ENCODE measurements around the gene CDKL1. TPM values are rescaled to one million over a fixed set of nuclear protein-coding genes. Genes with fewer than 3 reads are reported as not detected.
A peak's percentile ranks its signal among the peaks of the same experiment; 100 is the strongest.

The CDKL1 gene
- total RNA-seq (2021) (2.0 to 3.6 TPM (median 2.0 TPM) in 3 replicates), Bru-seq, nascent RNA (percentile 40 among the genes with signal in this experiment)
- long read RNA-seq, experiment 1, partial matches to known transcripts, result 0 of 5 reads
- long read RNA-seq, experiment 1, other reads (novel, unspliced or antisense), result 5 of 5 reads
- long read RNA-seq, experiment 2, partial matches to known transcripts, result 0 of 1 reads
- long read RNA-seq, experiment 2, other reads (novel, unspliced or antisense), result 1 of 1 reads
- long read RNA-seq, experiment 3, result 0 reads

- Mint-ChIP-seq H3K4me1 (peaks cover 26% of the 10 kb centered on the region), H3K36me3 (no peaks in the 10 kb centered on the region), H3K27ac (no peak within 1 kb of the TSS), H3K4me3 (peak within 1 kb of the TSS; percentile 81), H3K27me3 (ENCODE audit: low read depth) (peaks cover 32% of the 10 kb centered on the region), H3K9me3 (no peaks in the 10 kb centered on the region)
- ChIA-PET CTCF (interaction anchor here (0.6 to 2.0 kb wide), 6 partner anchors 14 to 284 kb away, joined by 3 to 7 read pairs (median 4); partner anchors contain the start of gene MAP4K5), POLR2A (interaction anchor here (0.5 to 0.6 kb wide), 2 partner anchors 12 to 23 kb away, joined by 3 to 10 read pairs; no protein-coding TSS in a partner anchor)
- DNase-seq (ENCODE audit: low spot score) (peak; percentile 76), ATAC-seq (peak; percentile 76)
- TF ChIP-seq TEAD4 (CRISPR knock-in tag; IDR thresholded peaks at IDR 0.05) (0 out of 2 replicates have a peak, but pooled peaks have one; percentile 64), ZNF138 (CRISPR knock-in tag; conservative IDR thresholded peaks at IDR 0.05) (no peak), ETV6 (CRISPR knock-in tag; IDR thresholded peaks at IDR 0.05) (peak; percentile 17; the same call in 1 of the 2 replicates), RELA (CRISPR knock-in tag; IDR thresholded peaks at IDR 0.05; ENCODE audit: borderline replicate concordance) (peak; percentile 93), CDX4 (CRISPR knock-in tag; IDR thresholded peaks at IDR 0.05; ENCODE audit: borderline replicate concordance) (no peak), ZNF263 (CRISPR knock-in tag; IDR thresholded peaks at IDR 0.05; ENCODE audit: low read depth) (peak; percentile 33; the same call in 1 of the 2 replicates), ZNF232 (CRISPR knock-in tag; IDR thresholded peaks at IDR 0.05) (no peak), ZNF281 (CRISPR knock-in tag; IDR thresholded peaks at IDR 0.05) (no peak), AR (CRISPR knock-in tag; IDR thresholded peaks at IDR 0.05) (no peak), ZNF416 (CRISPR knock-in tag; IDR thresholded peaks at IDR 0.05) (0 out of 2 replicates have a peak, but pooled peaks have one; percentile 40), ERG (CRISPR knock-in tag; IDR thresholded peaks at IDR 0.05) (no peak), SMAD3 (CRISPR knock-in tag; IDR thresholded peaks at IDR 0.05; ENCODE audit: borderline replicate concordance) (no peak), PRRX2 (CRISPR knock-in tag; IDR thresholded peaks at IDR 0.05) (no peak), NFYB (CRISPR knock-in tag; conservative IDR thresholded peaks at IDR 0.05; ENCODE audit: low read depth) (peak; percentile 35; the same call in 1 of the 2 replicates), JAZF1 (CRISPR knock-in tag; IDR thresholded peaks at IDR 0.05) (no peak), ZNF423 (CRISPR knock-in tag; IDR thresholded peaks at IDR 0.05) (no peak), CTCF (IDR thresholded peaks at IDR 0.05) (no peak), FOXP1 (CRISPR knock-in tag; IDR thresholded peaks at IDR 0.05; ENCODE audit: borderline replicate concordance) (peak; percentile 89)
- TF ChIP-seq, protein P1, sequence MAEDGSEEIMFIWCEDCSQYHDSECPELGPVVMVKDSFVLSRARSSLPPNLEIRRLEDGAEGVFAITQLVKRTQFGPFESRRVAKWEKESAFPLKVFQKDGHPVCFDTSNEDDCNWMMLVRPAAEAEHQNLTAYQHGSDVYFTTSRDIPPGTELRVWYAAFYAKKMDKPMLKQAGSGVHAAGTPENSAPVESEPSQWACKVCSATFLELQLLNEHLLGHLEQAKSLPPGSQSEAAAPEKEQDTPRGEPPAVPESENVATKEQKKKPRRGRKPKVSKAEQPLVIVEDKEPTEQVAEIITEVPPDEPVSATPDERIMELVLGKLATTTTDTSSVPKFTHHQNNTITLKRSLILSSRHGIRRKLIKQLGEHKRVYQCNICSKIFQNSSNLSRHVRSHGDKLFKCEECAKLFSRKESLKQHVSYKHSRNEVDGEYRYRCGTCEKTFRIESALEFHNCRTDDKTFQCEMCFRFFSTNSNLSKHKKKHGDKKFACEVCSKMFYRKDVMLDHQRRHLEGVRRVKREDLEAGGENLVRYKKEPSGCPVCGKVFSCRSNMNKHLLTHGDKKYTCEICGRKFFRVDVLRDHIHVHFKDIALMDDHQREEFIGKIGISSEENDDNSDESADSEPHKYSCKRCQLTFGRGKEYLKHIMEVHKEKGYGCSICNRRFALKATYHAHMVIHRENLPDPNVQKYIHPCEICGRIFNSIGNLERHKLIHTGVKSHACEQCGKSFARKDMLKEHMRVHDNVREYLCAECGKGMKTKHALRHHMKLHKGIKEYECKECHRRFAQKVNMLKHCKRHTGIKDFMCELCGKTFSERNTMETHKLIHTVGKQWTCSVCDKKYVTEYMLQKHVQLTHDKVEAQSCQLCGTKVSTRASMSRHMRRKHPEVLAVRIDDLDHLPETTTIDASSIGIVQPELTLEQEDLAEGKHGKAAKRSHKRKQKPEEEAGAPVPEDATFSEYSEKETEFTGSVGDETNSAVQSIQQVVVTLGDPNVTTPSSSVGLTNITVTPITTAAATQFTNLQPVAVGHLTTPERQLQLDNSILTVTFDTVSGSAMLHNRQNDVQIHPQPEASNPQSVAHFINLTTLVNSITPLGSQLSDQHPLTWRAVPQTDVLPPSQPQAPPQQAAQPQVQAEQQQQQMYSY (CRISPR knock-in tag; IDR thresholded peaks at IDR 0.05), result no peak
- TF ChIP-seq, protein P2, sequence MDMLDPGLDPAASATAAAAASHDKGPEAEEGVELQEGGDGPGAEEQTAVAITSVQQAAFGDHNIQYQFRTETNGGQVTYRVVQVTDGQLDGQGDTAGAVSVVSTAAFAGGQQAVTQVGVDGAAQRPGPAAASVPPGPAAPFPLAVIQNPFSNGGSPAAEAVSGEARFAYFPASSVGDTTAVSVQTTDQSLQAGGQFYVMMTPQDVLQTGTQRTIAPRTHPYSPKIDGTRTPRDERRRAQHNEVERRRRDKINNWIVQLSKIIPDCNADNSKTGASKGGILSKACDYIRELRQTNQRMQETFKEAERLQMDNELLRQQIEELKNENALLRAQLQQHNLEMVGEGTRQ (CRISPR knock-in tag; IDR thresholded peaks at IDR 0.05), result peak; percentile 71
- TF ChIP-seq, protein P3, sequence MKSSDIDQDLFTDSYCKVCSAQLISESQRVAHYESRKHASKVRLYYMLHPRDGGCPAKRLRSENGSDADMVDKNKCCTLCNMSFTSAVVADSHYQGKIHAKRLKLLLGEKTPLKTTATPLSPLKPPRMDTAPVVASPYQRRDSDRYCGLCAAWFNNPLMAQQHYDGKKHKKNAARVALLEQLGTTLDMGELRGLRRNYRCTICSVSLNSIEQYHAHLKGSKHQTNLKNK (CRISPR knock-in tag; IDR thresholded peaks at IDR 0.05), result no peak
Observed at GRCh38 chr14:50396631-50397389, at the start of gene CDKL1. Gene CDKL1, minus strand, starts transcription at chr14:50396881. Its CDS starts 1,013 bp downstream, at chr14:50395868.

All from WTC11 (cell line).